ENCODE results near the gene INO80.
A peak's percentile ranks its signal among the peaks of the same experiment; 100 is the strongest.

DNA sequence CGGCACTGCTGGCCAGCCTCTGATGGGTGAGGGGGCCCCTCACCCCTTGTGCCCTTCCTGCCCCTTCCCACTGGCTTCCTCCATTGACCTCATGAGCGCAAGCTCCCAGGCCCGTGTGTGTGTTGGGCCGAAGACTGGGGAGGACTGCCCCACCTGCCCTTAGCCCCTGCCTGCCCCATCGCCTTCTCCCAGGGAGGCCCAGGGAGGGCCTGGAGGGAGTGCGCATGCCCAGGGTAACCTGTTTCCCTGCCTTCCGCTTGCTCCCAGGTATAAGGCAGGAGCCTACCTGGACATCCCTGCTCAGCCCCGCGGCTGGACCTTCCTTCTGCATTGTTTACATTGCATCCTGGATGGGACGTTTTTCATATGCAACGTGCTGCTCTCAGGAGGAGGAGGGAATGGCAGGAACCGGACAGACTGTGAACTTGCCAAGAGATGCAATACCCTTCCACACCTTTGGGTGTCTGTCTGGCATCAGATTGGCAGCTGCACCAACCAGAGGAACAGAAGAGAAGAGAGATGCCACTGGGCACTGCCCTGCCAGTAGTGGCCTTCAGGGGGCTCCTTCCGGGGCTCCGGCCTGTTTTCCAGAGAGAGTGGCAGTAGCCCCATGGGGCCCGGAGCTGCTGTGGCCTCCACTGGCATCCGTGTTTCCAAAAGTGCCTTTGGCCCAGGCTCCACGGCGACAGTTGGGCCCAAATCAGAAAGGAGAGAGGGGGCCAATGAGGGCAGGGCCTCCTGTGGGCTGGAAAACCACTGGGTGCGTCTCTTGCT lies 178.1 kb downstream of the INO80 start:
- TF ChIP-seq, protein P1, sequence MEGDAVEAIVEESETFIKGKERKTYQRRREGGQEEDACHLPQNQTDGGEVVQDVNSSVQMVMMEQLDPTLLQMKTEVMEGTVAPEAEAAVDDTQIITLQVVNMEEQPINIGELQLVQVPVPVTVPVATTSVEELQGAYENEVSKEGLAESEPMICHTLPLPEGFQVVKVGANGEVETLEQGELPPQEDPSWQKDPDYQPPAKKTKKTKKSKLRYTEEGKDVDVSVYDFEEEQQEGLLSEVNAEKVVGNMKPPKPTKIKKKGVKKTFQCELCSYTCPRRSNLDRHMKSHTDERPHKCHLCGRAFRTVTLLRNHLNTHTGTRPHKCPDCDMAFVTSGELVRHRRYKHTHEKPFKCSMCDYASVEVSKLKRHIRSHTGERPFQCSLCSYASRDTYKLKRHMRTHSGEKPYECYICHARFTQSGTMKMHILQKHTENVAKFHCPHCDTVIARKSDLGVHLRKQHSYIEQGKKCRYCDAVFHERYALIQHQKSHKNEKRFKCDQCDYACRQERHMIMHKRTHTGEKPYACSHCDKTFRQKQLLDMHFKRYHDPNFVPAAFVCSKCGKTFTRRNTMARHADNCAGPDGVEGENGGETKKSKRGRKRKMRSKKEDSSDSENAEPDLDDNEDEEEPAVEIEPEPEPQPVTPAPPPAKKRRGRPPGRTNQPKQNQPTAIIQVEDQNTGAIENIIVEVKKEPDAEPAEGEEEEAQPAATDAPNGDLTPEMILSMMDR (conservative IDR thresholded peaks at IDR 0.05; ENCODE audit: low read length), result peak; percentile 63
- TF ChIP-seq EZH2phosphoT487 (IDR thresholded peaks at IDR 0.05; ENCODE audit: borderline replicate concordance), result no peak

All from Loucy (cell line).